Effector CD8-positive, alpha-beta T cell (primary cell): Measurements from ENCODE around the gene MTHFR.

Source experiments
- DNase-seq: peaks from one replicate; lab custom pipeline; 2025; lab: John Stamatoyannopoulos, UW
- total RNA-seq, 4 experiments: gene quantifications; one replicate each; lab custom pipeline; 2026; lab: John Stamatoyannopoulos, UW

The MTHFR gene
- total RNA-seq, result 54.6 to 128 (median 102) reads per million in 4 experiments

GRCh38 chr1:11805422-11806306 is at the start of gene MTHFR, which contains the start of gene CLCN6:
Gene MTHFR (minus strand): TSS chr1:11805964. CDS start chr1:11803116, 2,848 bp downstream.
Gene CLCN6 (plus strand): TSS chr1:11806191. CDS start chr1:11806263, 72 bp downstream.
- DNase-seq, result peak; percentile 96

GRCh38 chr1:11855430-11855829 is 49.7 kb upstream of the MTHFR start:
- no peak for DNase-seq

GRCh38 chr1:11854519-11854918 is 48.8 kb upstream of the MTHFR start:
- no peak for DNase-seq

GRCh38 chr1:11851180-11851579 is 45.4 kb upstream of the MTHFR start:
- DNase-seq, result no peak

- no peak for DNase-seq
Measured at GRCh38 chr1:11850156-11850555, 44.4 kb upstream of the MTHFR start.

- DNase-seq, result no peak
Measured at GRCh38 chr1:11848373-11848700, 42.6 kb upstream of the MTHFR start.

GRCh38 chr1:11847667-11848372 is 42.1 kb upstream of the MTHFR start, which contains the start of gene NPPA:
Gene NPPA (minus strand): TSS chr1:11847783. CDS start chr1:11847684, 99 bp downstream.
- DNase-seq, result no peak

- no peak for DNase-seq
Measured at GRCh38 chr1:11845641-11846335, 40.0 kb upstream of the MTHFR start.

GRCh38 chr1:11842154-11843041 is 36.6 kb upstream of the MTHFR start:
- DNase-seq, result no peak

GRCh38 chr1:11841245-11842153 is 35.7 kb upstream of the MTHFR start:
- no peak for DNase-seq

- DNase-seq, result no peak
Measured at GRCh38 chr1:11839727-11840705, 34.3 kb upstream of the MTHFR start.

GRCh38 chr1:11838349-11839272 is 32.8 kb upstream of the MTHFR start:
- peak; percentile 47 for DNase-seq

- DNase-seq, result no peak
Measured at GRCh38 chr1:11837767-11838348, 32.1 kb upstream of the MTHFR start.

GRCh38 chr1:11836955-11837766 is 31.4 kb upstream of the MTHFR start:
- DNase-seq, result no peak

GRCh38 chr1:11835441-11836225 is 29.9 kb upstream of the MTHFR start:
- DNase-seq, result no peak

GRCh38 chr1:11833900-11834299 is 28.1 kb upstream of the MTHFR start:
- no peak for DNase-seq
